ENCODE data around the gene CCBE1.

DNA sequence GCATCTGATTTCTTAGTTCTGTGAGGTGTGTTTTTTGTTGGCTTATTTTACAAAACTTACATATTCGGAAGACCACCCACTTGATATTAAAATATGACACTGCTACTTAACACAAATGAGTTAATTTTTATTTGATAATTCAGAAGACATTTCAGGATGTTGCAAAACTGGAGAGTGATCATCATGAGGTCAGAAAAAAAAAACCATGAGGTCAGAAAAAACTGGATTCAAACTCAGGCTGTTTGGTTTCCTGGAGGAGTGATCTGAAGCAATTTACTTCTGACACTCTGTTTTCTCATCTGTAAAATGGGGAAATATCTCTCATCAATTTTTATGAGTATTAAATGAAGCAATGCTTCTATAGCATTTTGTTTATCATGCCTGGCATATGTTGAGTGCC, 1.8 kb upstream of the CCBE1 start:
- TF ChIP-seq, protein P1, sequence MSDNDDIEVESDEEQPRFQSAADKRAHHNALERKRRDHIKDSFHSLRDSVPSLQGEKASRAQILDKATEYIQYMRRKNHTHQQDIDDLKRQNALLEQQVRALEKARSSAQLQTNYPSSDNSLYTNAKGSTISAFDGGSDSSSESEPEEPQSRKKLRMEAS (IDR thresholded peaks at IDR 0.05; ENCODE audit: low read depth) = no peak
- TF ChIP-seq, protein P2, sequence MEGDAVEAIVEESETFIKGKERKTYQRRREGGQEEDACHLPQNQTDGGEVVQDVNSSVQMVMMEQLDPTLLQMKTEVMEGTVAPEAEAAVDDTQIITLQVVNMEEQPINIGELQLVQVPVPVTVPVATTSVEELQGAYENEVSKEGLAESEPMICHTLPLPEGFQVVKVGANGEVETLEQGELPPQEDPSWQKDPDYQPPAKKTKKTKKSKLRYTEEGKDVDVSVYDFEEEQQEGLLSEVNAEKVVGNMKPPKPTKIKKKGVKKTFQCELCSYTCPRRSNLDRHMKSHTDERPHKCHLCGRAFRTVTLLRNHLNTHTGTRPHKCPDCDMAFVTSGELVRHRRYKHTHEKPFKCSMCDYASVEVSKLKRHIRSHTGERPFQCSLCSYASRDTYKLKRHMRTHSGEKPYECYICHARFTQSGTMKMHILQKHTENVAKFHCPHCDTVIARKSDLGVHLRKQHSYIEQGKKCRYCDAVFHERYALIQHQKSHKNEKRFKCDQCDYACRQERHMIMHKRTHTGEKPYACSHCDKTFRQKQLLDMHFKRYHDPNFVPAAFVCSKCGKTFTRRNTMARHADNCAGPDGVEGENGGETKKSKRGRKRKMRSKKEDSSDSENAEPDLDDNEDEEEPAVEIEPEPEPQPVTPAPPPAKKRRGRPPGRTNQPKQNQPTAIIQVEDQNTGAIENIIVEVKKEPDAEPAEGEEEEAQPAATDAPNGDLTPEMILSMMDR (IDR thresholded peaks at IDR 0.05) = no peak
- TF ChIP-seq POLR2AphosphoS5 (IDR thresholded peaks at IDR 0.05; ENCODE audit: low read depth, low read length) (no peak), TAF1 (IDR thresholded peaks at IDR 0.05; ENCODE audit: borderline replicate concordance, low read depth, low read length) (no peak), FOXM1 (IDR thresholded peaks at IDR 0.05; ENCODE audit: low read depth) (no peak), FOXJ3 (CRISPR knock-in tag; IDR thresholded peaks at IDR 0.05) (no peak), EZH2phosphoT487 (IDR thresholded peaks at IDR 0.05; ENCODE audit: borderline replicate concordance, low read depth) (no peak), SMC3 (IDR thresholded peaks at IDR 0.05; ENCODE audit: low read depth, low read length) (no peak), MXI1 (IDR thresholded peaks at IDR 0.05; ENCODE audit: low read depth, low read length) (no peak), EP300 (IDR thresholded peaks at IDR 0.05; ENCODE audit: borderline replicate concordance in 1 of 2, low read depth in 1 of 2, low read length in 1 of 2) (no peak), NFIC (IDR thresholded peaks at IDR 0.05; ENCODE audit: borderline replicate concordance) (no peak)
- TF ChIP-seq, protein P3, sequence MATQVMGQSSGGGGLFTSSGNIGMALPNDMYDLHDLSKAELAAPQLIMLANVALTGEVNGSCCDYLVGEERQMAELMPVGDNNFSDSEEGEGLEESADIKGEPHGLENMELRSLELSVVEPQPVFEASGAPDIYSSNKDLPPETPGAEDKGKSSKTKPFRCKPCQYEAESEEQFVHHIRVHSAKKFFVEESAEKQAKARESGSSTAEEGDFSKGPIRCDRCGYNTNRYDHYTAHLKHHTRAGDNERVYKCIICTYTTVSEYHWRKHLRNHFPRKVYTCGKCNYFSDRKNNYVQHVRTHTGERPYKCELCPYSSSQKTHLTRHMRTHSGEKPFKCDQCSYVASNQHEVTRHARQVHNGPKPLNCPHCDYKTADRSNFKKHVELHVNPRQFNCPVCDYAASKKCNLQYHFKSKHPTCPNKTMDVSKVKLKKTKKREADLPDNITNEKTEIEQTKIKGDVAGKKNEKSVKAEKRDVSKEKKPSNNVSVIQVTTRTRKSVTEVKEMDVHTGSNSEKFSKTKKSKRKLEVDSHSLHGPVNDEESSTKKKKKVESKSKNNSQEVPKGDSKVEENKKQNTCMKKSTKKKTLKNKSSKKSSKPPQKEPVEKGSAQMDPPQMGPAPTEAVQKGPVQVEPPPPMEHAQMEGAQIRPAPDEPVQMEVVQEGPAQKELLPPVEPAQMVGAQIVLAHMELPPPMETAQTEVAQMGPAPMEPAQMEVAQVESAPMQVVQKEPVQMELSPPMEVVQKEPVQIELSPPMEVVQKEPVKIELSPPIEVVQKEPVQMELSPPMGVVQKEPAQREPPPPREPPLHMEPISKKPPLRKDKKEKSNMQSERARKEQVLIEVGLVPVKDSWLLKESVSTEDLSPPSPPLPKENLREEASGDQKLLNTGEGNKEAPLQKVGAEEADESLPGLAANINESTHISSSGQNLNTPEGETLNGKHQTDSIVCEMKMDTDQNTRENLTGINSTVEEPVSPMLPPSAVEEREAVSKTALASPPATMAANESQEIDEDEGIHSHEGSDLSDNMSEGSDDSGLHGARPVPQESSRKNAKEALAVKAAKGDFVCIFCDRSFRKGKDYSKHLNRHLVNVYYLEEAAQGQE (IDR thresholded peaks at IDR 0.05; ENCODE audit: low read depth, low read length) = no peak
- TF ChIP-seq, protein P4, sequence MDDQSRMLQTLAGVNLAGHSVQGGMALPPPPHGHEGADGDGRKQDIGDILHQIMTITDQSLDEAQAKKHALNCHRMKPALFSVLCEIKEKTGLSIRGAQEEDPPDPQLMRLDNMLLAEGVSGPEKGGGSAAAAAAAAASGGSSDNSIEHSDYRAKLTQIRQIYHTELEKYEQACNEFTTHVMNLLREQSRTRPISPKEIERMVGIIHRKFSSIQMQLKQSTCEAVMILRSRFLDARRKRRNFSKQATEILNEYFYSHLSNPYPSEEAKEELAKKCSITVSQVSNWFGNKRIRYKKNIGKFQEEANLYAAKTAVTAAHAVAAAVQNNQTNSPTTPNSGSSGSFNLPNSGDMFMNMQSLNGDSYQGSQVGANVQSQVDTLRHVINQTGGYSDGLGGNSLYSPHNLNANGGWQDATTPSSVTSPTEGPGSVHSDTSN (IDR thresholded peaks at IDR 0.05) = no peak
- TF ChIP-seq, protein P5, sequence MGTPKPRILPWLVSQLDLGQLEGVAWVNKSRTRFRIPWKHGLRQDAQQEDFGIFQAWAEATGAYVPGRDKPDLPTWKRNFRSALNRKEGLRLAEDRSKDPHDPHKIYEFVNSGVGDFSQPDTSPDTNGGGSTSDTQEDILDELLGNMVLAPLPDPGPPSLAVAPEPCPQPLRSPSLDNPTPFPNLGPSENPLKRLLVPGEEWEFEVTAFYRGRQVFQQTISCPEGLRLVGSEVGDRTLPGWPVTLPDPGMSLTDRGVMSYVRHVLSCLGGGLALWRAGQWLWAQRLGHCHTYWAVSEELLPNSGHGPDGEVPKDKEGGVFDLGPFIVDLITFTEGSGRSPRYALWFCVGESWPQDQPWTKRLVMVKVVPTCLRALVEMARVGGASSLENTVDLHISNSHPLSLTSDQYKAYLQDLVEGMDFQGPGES (IDR thresholded peaks at IDR 0.05; ENCODE audit: low read depth, low read length) = no peak
